HUDEP-2 (cell line): ENCODE results near the gene MYADM.
"Not testable (repeated sequence)": the region's sequence is repeated elsewhere in the genome, so short reads cannot be mapped to it uniquely, and the experiment has no call there.

ENCODE experiments used
- DNase-seq, 76 experiments: peaks; one replicate each; lab custom pipeline; 2025; ENCODE audit not compliant: unreplicated experiment in 76 of 76; lab: John Stamatoyannopoulos, UW

MYADM gene

GRCh38 chr19:53868091-53868891 lies 608 bp downstream of the MYADM start:
- peak in 24 of 76 experiments; percentile 8 to 51 (median 22) for DNase-seq

- peak in 75 of 76 experiments; percentile 57 to 98 (median 92) for DNase-seq
Measured at GRCh38 chr19:53868892-53869804, 1.5 kb downstream of the MYADM start.

- not testable (repeated sequence) for DNase-seq
Measured at GRCh38 chr19:53869805-53870484, 2.3 kb downstream of the MYADM start.

- peak in 58 of 76 experiments; percentile 11 to 75 (median 41) for DNase-seq
Measured at GRCh38 chr19:53870485-53870844, 2.8 kb downstream of the MYADM start.

- no peak for DNase-seq
Measured at GRCh38 chr19:53871454-53871853, 3.8 kb downstream of the MYADM start.

- no peak for DNase-seq
Measured at GRCh38 chr19:53872762-53873161, 5.1 kb downstream of the MYADM start.

GRCh38 chr19:53873773-53874605 lies 6.3 kb downstream of the MYADM start:
- DNase-seq: no peak

GRCh38 chr19:53874606-53874990 lies 6.9 kb downstream of the MYADM start:
- no peak for DNase-seq

- DNase-seq: no peak
Measured at GRCh38 chr19:53875602-53876325, 8.1 kb downstream of the MYADM start.

- DNase-seq: no peak
Measured at GRCh38 chr19:53876651-53877224, 9.1 kb downstream of the MYADM start.

GRCh38 chr19:53877361-53877766 lies 9.7 kb downstream of the MYADM start:
- DNase-seq: no peak

- DNase-seq: no peak
Measured at GRCh38 chr19:53878776-53879139, 11.1 kb downstream of the MYADM start.

GRCh38 chr19:53879140-53880081 lies 11.7 kb downstream of the MYADM start:
- peak in 73 of 76 experiments; percentile 10 to 87 (median 69) for DNase-seq

- DNase-seq: no peak
Measured at GRCh38 chr19:53880711-53881481, 13.2 kb downstream of the MYADM start.

GRCh38 chr19:53881482-53882390 lies 14.1 kb downstream of the MYADM start, which contains the start of gene PRKCG:
Gene PRKCG (plus strand): TSS chr19:53882197. CDS start chr19:53882495, 298 bp downstream.
- DNase-seq: peak in 15 of 76 experiments; percentile 7 to 35 (median 26)

- DNase-seq: no peak
Measured at GRCh38 chr19:53882391-53883050, 14.8 kb downstream of the MYADM start.
